Hindlimb muscle (tissue), 1 donor: Measurements from ENCODE around the gene ITPR2. TPM values are rescaled to one million over a fixed set of nuclear protein-coding genes. Genes with fewer than 3 reads are reported as not detected.
"Not testable (repeated sequence)": the region's sequence is repeated elsewhere in the genome, so short reads cannot be mapped to it uniquely, and the experiment has no call there.

Experiments
- DNase-seq: peaks from one replicate; pipeline ENCODE4 v3.0.0-alpha.2; 2013
- polyA plus RNA-seq: library from polyadenylated mRNA; unstranded; fragments of 120-200 nt; gene quantifications from one replicate; pipeline ENCODE4 v1.2.1, GENCODE V29; 2013; ENCODE audit not compliant: insufficient read length

ITPR2 gene
- polyA plus RNA-seq, 1 donor, result 3.8 TPM

- no peak for DNase-seq
Observed at GRCh38 chr12:26617513-26617912, 215.5 kb downstream of the ITPR2 start.

GRCh38 chr12:26614011-26614616 is 218.9 kb downstream of the ITPR2 start:
- no peak for DNase-seq

GRCh38 chr12:26612203-26612602 is 220.8 kb downstream of the ITPR2 start:
- DNase-seq, result no peak

- DNase-seq, result no peak
Observed at GRCh38 chr12:26611598-26611997, 221.4 kb downstream of the ITPR2 start.

GRCh38 chr12:26610774-26611173 is 222.2 kb downstream of the ITPR2 start:
- no peak for DNase-seq

GRCh38 chr12:26609986-26610385 is 223.0 kb downstream of the ITPR2 start:
- no peak for DNase-seq

GRCh38 chr12:26608706-26609105 is 224.3 kb downstream of the ITPR2 start:
- DNase-seq, result no peak

GRCh38 chr12:26608273-26608672 is 224.7 kb downstream of the ITPR2 start:
- DNase-seq, result no peak

- DNase-seq, result no peak
Observed at GRCh38 chr12:26606911-26607310, 226.1 kb downstream of the ITPR2 start.

GRCh38 chr12:26604813-26605212 is 228.2 kb downstream of the ITPR2 start:
- DNase-seq, result not testable (repeated sequence)

- DNase-seq, result no peak
Observed at GRCh38 chr12:26599096-26599695, 233.8 kb downstream of the ITPR2 start.

GRCh38 chr12:26595806-26596205 is 237.2 kb downstream of the ITPR2 start:
- no peak for DNase-seq

- DNase-seq, result no peak
Observed at GRCh38 chr12:26580619-26581018, 252.4 kb downstream of the ITPR2 start.

- no peak for DNase-seq
Observed at GRCh38 chr12:26576266-26576665, 256.7 kb downstream of the ITPR2 start.

- no peak for DNase-seq
Observed at GRCh38 chr12:26573225-26573909, 259.6 kb downstream of the ITPR2 start.

GRCh38 chr12:26572137-26572536 is 260.9 kb downstream of the ITPR2 start:
- no peak for DNase-seq

GRCh38 chr12:26571560-26571959 is 261.4 kb downstream of the ITPR2 start:
- DNase-seq, result no peak

- DNase-seq, result no peak
Observed at GRCh38 chr12:26567126-26567525, 265.9 kb downstream of the ITPR2 start.

- peak; percentile 63 for DNase-seq
Observed at GRCh38 chr12:26566675-26567074, 266.3 kb downstream of the ITPR2 start.

- DNase-seq, result no peak
Observed at GRCh38 chr12:26566186-26566585, 266.8 kb downstream of the ITPR2 start.

- peak; percentile 14 for DNase-seq
Observed at GRCh38 chr12:26564391-26564790, 268.6 kb downstream of the ITPR2 start.

GRCh38 chr12:26563552-26563951 is 269.4 kb downstream of the ITPR2 start:
- DNase-seq, result no peak

GRCh38 chr12:26557326-26557725 is 275.7 kb downstream of the ITPR2 start:
- DNase-seq, result no peak

GRCh38 chr12:26556916-26557315 is 276.1 kb downstream of the ITPR2 start:
- no peak for DNase-seq
